HG03103 (cell line): ENCODE measurements around the gene RNF121.

Experiments used
- ATAC-seq: cut with Tn5 transposase; IDR thresholded peaks from one replicate; pipeline ENCODE4 v1.9.1; 2021; ENCODE audit warnings: low read depth; ENCODE audit not compliant: unreplicated experiment

The RNF121 gene

DNA sequence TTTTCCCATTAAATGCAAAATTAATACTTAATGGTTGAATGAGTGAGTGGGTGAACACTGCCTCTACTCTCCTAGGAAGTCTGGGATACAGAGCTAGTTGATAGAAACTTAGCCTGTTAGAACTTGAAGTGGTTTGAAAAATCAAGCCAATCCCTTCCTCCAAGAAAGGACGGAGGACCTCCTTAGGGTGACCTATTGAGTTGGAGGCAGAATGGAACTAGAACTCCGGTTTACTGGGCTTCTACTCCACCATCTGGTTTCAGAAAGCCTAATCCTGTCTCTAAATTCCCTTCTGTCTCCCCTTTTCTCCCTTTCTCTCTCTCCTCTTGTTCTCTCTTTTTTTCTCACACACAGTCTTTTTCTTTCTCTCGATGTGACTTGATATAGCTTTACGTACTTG lies 50.2 kb downstream of the RNF121 start:
- no peak for ATAC-seq

GRCh38 chr11:71979602-71980001 lies 50.8 kb downstream of the RNF121 start:
- no peak for ATAC-seq

DNA sequence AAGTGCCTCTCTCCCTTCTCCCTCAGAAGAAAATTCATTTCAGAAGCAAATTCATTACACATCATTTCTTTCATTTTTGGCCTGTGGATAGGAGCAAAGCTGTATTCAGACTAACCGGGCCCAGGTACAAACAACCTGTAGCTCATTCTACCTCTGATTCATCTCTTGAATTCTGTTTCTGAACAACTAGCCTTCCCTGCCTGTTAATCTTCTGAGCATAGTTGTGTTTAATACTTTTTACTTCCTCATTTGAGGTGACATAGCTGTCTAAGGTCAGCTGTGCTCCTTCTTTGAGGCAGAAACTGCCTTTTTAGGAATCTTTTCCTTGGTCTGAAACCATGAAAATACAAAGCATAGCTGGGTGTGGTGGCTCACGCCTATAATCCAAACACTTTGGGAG lies 57.3 kb downstream of the RNF121 start:
- no peak for ATAC-seq

DNA sequence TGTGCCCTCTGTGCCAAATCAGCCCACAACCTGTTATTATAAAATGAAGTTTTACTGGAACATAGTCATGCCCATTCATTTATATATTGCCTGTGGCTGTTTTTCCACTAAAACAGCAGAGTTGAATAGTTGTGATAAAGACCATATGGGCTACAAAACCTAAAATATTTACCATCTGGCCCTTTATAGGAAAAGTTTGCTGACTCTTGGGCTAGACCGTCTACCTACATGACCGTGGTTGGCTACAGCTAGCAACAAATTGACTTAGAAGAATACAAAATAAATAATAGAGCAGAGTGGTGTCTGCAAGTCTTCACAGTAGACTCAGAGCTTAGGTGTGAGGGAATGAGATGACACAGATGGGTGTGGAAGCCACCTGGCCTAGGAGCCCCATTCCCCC lies 58.7 kb downstream of the RNF121 start:
- no peak for ATAC-seq

- ATAC-seq = no peak
Observed at GRCh38 chr11:71988050-71988449, 59.2 kb downstream of the RNF121 start.

DNA sequence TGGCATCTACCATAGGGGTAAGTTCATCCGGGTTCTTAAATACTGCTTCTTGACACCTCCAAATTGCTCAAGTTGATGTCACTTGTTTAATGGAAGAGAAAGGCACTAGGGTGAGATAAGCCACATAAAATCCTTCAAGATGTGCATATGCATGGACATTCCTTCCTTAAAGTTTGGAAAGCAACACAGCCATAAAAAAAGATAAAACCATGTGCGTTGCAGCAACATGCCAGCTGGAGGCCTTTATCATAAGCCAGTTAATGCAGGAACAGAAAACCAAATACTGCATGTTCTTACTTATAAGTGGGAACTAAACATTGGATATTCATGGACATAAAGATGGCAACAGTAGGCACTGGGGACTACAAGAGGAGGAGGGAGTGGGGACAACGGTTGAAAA lies 61.9 kb downstream of the RNF121 start:
- ATAC-seq = no peak

- ATAC-seq = no peak
Observed at GRCh38 chr11:71991494-71991893, 62.6 kb downstream of the RNF121 start.

GRCh38 chr11:71992136-71992730 lies 63.4 kb downstream of the RNF121 start:
- no peak for ATAC-seq

GRCh38 chr11:71994786-71995185 lies 65.9 kb downstream of the RNF121 start:
- ATAC-seq = no peak

GRCh38 chr11:71995726-71996291 lies 67.0 kb downstream of the RNF121 start:
- ATAC-seq = no peak

GRCh38 chr11:71996517-71996916 lies 67.7 kb downstream of the RNF121 start:
- no peak for ATAC-seq

GRCh38 chr11:71996946-71997345 lies 68.1 kb downstream of the RNF121 start:
- ATAC-seq = no peak

DNA sequence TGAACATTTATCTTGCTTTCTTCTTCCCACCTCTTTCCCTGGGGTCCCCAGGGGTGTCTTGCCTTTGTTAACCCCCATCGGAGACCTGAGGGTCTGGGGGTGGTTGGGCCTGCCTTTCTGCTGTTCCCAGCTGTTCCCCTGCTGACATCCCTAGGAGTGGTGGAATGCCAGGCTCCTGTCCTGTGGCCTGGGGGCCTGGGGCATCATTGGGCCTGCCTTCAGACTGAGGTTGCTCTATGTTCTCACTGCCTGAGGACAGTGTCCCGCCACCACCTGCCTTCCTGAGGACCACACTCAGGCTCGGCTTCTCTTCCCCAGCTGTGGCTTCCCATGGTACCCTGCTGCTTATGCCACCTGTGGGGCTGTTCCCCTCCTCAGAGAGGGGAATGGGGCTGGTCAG lies 68.7 kb downstream of the RNF121 start:
- no peak for ATAC-seq

DNA sequence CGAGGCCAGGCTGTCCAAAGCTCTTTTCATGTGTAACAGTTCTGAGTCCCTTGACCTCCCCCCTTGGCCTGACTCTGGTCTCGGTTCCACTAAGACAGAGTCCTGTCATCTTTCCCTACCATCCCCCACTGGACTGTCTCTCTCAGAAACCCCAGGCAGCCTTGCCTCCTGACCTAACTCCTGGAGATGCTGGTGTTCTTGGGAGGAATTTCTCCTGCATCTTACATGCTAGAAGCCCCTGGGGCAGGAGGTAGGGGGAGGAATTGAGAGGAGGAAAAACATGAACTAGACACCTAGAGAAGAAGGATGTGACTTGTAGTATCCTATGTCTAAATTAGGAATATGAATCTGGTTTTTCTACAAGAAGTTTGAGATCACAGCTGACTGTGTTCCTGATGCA lies 69.2 kb downstream of the RNF121 start:
- no peak for ATAC-seq

GRCh38 chr11:71998649-71999310 lies 69.9 kb downstream of the RNF121 start, which contains the start of gene IL18BP:
Gene IL18BP, plus strand, starts transcription at chr11:71998909. Its CDS starts 1,076 bp downstream, at chr11:71999985.
- no peak for ATAC-seq

- no peak for ATAC-seq
Observed at GRCh38 chr11:71999362-71999761, 70.5 kb downstream of the RNF121 start.

DNA sequence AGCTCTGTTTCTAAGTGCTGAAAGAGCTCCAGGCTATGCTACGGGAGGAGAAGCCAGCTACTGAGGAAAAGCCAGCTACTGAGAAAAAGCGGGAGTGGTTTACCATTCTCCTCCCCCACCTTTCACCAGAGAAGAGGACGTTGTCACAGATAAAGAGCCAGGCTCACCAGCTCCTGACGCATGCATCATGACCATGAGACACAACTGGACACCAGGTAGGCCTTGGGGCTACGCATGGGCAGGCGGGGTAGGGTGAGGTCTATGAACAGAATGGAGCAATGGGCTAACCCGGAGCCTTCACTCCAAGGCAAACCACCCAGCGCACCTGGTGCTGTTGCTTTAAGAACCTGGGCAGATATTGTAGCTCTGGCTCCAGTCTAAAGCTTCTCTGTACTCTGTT lies 71.0 kb downstream of the RNF121 start:
- ATAC-seq = no peak

GRCh38 chr11:72000202-72000867 lies 71.5 kb downstream of the RNF121 start:
- no peak for ATAC-seq

- no peak for ATAC-seq
Observed at GRCh38 chr11:72001285-72001684, 72.4 kb downstream of the RNF121 start.

- no peak for ATAC-seq
Observed at GRCh38 chr11:72001834-72002591, 73.2 kb downstream of the RNF121 start.
